LNCAP (cell line): ENCODE measurements around the gene TTLL11.

ENCODE experiments used
- TF ChIP-seq, protein P1 (sequence below): fragments of 450-650 bp; IDR thresholded peaks from 2 replicates; pipeline ENCODE4 v1.5.1; 2017; ENCODE audit warnings: mild to moderate bottlenecking

The TTLL11 gene

DNA sequence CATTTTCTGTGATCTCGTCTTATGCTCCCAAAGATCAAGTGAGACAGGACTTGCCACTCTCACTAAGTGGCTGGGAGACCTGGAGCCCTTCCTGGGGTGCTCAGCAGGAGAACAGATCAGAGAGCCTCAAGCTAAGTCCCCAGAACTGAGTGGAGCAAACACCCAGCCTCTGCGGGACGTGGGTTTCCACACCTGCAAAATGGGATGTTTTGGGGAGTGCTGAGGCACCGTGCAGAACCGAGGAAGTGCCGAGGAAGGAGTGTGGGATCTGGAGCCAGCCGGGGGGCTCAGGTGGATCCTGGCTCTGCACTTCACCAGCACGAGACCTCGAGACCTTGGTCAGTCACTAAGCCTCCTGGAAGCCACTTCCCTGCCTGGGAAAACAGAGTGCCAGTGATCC lies 275.6 kb downstream of the TTLL11 start:
- TF ChIP-seq, protein P1, sequence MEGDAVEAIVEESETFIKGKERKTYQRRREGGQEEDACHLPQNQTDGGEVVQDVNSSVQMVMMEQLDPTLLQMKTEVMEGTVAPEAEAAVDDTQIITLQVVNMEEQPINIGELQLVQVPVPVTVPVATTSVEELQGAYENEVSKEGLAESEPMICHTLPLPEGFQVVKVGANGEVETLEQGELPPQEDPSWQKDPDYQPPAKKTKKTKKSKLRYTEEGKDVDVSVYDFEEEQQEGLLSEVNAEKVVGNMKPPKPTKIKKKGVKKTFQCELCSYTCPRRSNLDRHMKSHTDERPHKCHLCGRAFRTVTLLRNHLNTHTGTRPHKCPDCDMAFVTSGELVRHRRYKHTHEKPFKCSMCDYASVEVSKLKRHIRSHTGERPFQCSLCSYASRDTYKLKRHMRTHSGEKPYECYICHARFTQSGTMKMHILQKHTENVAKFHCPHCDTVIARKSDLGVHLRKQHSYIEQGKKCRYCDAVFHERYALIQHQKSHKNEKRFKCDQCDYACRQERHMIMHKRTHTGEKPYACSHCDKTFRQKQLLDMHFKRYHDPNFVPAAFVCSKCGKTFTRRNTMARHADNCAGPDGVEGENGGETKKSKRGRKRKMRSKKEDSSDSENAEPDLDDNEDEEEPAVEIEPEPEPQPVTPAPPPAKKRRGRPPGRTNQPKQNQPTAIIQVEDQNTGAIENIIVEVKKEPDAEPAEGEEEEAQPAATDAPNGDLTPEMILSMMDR, result no peak

DNA sequence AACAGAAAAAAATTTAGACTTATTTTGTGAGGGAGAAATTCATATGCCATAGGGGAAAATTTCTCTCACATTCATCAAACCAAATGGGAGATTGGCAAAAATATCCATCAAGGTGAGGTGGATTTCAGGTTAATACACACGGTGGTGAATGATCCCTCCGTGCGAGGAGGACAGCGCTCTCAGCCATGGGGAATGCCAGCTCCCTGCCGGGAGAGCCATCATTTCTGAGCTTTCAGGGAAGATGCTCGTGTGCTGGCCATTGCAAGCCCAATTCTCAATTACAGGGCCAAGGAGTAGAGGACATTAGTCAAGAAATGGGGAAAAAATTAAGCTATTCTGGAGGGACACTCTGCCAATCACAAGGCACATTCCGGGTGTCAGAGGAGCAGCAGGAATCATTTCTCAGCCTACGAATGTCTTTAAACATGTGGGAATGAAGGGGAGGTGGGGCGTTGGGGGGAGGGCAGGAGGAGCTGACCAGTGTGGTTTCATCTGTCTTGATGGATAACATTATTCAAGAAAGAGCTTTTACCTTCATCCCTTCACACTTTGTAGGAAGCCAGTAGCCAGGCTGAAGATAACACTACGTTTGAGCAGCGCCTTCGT lies 276.2 kb downstream of the TTLL11 start:
- TF ChIP-seq, protein P1, result no peak

DNA sequence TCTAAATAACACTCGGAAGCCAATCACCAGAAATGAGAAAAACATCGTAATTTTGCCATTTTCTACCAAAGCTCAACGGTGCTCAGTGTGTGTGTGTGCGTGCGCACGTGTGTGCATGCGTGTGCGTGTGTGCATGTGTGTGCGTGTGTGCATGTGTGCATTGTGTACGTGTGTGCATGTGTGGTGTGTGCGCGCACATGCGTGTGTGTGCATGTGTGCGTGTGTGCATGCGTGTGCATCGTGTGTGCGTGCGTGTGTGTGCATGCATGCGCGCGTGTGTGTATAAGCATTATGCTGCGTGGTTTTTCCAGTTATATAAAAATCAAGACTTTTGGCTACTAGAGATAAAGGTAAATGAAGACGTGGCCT lies 276.7 kb downstream of the TTLL11 start:
- TF ChIP-seq, protein P1, result no peak

DNA sequence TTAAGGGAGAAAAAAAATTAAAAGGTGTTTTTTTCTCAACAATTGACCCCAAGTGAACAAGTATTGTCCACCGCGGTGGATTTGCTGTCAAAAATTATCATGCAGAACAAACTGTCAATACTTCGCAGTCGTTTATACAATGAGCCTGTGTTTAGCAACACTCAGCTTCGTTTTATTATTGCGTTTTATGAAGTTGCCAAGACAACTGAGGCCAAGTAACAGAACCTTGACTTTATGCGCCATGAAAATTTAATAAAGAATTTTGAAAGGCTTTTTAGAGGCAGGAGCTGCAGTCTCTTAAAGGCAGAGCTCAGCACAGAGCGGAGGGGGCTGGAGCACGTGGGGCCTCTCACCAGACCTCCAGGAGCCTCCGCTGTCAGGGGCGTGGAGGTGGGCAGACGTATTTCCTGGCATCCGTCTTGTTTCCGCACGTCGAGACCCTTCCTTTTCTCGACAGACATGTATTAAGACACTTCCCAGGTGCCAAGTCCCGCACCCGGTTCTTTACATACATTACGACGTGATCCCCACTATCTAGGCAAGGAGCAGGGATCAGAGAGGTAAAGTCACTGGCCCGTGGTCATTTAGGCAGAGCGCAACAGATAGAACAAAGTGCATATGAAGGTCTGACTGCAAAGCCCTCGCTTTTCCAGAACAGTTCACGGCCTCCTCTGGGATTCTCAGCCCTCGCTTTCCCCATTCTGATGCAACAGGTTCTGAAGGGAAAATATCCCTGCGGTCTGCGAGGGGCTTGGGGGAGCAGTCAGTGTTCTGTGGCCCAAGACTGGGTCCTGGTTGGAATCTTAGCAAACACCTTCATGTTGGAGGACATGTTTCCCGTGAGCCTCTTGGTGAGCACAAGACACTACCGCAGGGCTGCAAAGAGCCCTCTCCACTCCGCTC lies 277.3 kb downstream of the TTLL11 start:
- TF ChIP-seq, protein P1, result no peak

DNA sequence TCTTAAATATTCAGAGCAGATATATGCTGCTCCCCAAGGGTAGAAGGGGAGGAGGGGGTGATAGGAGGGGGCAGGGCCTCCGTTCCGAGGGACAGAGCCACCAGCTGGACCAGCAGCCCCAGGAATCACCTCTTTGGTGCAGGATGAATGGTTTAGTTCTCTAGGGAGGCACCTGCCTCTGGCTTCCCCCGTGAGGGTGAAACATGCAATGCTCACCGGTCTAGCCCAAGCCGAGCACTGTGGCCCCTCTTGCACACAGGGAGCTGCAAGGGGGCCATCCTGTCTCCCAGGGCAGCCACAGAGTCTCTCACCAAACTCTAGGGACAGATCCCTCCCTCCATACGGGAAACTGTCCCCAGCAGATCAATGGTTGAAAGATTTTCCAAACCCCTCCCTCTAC lies 278.0 kb downstream of the TTLL11 start:
- TF ChIP-seq, protein P1, result no peak

DNA sequence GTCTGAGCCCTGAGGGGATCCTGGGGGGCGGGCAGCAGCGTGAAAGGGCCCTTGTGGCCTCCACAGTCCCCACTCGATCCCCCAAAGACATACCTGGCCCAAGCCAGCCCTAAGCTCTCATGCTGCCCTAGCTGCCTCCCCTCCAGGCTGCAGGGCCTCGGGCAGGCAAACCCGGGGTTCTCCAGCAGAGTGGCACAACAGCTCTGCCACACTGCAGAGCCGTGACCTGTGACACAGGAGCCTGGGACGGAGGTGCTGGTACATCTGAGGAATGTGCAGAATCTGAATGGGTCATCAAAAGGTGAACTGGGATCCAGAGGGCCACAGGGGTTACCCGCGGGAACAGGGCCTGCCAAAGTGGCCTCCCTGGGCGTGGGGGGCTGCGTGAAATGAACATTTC lies 278.5 kb downstream of the TTLL11 start:
- TF ChIP-seq, protein P1, result no peak

DNA sequence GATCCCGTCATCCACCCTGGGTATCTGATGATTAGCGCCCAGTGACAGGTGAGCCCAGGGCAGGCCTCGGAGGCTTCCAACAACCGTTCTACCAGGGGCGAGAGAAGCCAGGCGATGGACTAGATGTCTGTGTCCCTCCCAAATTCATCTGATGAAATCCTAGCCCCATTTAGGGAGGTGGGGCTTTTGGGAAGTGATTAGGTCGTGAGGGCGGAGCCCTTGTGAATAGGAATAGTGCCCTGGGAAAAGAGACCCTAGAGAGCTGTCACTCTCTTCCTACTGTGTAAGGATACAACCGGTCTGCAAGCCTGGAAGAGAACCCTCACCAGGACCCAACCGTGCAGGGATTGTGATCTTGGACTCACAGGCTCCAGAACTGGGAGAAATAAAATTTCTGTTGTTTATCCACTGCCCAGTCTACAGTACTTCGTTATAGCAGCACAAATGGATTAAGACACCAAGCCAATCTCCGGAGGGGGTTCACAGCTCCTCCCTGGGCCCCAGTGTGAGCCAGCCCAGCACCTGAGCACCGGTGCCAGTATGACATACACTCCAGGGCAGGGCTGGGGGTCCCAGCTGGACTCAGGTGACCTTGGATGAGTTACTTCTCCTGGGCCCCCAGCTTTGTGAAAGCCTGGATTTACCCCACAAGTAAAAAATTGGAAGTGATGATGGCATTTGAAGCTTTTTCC lies 279.4 kb downstream of the TTLL11 start:
- TF ChIP-seq, protein P1, result no peak
